GM12872 (cell line): ENCODE data around the gene KIAA0930.

ENCODE experiments used
- TF ChIP-seq, protein P1 (sequence below): IDR thresholded peaks from 3 replicates; pipeline ENCODE4 v1.5.1; 2011; ENCODE audit warnings: low read depth, mild to moderate bottlenecking, low read length, moderate library complexity; ENCODE audit not compliant: insufficient read depth

Gene KIAA0930

DNA sequence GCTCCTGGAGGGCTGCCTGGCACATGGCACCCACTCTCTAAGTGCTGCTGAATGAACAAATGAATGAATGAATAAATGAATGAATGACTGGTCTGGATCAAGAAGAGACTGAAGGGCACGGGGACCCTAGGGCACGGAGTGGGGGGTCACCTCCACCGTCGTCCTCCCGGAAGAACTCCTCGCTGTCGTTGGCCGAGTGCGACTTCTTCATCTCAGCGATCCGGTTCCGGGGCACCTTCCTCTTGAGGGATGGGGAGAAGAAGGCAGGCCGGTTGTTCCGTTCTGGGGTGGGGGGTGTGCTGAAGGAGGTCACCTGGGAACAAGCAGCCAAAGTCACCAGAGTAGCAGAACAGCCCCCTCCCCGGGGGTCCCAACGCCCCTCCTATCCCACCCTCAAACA lies 41.0 kb downstream of the KIAA0930 start:
- TF ChIP-seq, protein P1, sequence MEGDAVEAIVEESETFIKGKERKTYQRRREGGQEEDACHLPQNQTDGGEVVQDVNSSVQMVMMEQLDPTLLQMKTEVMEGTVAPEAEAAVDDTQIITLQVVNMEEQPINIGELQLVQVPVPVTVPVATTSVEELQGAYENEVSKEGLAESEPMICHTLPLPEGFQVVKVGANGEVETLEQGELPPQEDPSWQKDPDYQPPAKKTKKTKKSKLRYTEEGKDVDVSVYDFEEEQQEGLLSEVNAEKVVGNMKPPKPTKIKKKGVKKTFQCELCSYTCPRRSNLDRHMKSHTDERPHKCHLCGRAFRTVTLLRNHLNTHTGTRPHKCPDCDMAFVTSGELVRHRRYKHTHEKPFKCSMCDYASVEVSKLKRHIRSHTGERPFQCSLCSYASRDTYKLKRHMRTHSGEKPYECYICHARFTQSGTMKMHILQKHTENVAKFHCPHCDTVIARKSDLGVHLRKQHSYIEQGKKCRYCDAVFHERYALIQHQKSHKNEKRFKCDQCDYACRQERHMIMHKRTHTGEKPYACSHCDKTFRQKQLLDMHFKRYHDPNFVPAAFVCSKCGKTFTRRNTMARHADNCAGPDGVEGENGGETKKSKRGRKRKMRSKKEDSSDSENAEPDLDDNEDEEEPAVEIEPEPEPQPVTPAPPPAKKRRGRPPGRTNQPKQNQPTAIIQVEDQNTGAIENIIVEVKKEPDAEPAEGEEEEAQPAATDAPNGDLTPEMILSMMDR = no peak

DNA sequence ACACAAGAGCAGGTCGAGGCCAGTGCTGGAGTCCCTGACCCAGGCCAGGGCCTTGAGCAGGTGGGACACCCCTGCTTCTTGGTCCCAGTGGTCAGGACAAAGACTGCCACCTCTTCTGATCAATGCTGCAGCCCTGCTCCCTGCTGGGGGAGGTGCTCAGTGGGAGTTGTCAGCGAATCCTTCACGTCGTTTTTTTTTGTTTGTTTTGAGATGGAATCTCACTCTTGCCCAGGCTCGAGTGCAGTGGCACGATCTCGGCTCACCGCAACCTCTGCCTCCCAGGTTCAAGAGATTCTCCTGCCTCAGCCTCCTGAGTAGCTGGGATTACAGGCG lies 42.3 kb downstream of the KIAA0930 start:
- TF ChIP-seq, protein P1 = no peak

DNA sequence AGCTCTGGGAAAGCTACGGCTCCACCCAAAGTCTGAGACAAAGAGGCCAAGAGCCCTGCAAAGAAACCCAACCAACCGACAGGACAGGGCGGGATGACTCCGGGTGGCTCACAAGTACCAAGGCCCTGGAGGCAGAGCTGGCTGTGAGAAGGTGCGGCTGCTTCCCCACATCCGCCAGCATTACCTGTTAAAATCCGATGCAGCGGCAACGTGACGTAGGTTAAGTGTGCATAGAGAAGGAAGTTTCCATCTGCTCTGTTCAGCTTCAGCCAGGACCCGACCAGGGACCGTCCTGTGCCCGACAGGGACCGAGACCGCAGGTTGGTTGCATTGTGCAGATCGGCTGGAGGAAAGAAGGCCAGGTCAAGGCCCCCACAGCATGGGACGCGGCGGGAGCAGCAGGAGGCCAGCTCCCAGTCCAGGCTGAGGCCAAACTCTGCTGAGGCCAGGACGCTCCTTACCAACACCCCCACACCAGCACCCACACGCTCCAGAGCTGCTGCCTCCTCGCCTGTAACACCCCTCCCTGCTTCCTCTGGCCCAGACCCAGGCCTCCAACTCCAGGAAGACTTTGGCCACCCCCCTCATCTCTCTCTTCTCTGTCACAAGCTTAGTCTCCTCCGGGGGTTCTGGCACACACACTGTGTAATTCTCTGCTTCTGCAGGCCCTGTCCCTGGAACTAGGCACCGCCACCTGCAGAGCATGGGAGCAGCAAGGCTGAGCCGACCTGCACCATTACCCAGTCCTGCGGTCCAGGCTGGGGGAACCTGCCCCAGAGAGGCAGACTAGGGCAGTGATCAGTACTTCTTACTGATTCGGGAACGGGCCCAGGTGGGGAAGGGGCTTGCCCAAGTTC lies 42.9 kb downstream of the KIAA0930 start:
- TF ChIP-seq, protein P1 = no peak

DNA sequence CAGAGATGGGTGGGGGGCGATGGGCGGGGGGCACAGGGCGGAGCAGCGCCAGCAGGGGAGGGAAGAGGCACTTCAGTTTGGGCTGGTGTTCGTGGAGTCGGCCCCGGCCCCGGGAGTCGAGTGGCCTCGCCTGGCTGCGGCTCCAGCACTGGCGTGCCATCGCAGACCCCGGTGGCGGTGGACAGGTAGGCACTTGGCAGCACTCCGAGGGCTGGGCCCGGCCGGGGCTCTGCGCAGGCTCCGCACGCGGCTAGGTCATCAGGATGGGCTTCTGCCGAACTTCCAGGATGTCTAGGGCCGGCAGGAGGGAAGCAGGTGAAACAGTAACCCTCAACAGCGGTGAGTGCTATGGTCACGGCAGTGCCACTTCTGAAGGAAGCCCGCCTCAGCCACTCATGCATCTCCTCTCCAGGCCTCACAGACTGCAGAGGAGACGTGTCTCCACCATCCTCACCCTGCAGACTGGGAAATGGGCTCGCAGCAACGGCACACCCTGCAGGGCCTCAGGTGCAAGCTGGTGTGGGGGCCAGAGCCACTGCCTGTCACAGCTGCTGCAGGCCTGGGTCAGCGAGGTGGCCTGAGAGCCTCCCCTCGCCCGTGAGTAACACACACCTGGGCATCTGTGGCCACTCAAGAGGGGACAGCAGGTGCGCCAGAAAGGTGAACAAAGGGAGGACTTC lies 43.6 kb downstream of the KIAA0930 start:
- TF ChIP-seq, protein P1 = no peak

DNA sequence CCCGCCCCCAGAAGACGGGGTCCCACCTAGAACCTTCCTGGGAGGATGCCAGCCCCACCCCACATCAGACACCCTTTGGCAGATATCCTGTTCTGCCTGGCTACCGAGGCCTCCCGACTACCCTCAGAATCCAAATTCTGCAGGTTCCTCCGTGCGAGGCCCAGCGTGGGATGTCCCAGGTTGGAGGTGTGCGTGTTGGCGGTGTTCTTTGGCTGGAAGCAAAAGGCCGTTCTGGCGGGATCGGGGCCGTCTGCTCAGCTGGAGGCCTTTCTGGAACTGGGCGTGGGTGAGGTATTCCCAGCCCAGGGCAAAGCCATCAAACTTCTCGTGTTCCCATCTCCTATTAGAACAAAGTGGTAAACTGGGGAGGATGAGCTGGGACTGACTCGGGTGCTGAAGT lies 44.4 kb downstream of the KIAA0930 start:
- TF ChIP-seq, protein P1 = no peak

DNA sequence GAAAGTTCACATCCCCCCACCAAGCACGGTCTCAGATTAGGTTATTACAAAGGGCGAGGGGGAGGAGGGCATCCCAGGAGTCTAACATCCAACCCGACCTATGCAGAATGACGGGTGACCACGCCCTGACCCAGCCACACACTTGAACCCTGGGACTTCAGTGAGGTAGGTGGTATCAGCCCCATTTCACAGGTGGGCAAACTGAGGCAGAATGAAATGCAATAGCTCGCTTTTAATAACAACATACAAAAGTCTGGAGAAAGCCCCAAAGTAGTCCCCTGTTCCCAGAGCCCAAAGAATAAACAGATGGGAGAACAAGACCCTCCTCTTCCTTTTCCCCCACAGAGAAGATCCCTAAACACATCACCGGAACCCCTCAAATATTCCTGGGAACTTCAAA lies 45.1 kb downstream of the KIAA0930 start:
- TF ChIP-seq, protein P1 = no peak

DNA sequence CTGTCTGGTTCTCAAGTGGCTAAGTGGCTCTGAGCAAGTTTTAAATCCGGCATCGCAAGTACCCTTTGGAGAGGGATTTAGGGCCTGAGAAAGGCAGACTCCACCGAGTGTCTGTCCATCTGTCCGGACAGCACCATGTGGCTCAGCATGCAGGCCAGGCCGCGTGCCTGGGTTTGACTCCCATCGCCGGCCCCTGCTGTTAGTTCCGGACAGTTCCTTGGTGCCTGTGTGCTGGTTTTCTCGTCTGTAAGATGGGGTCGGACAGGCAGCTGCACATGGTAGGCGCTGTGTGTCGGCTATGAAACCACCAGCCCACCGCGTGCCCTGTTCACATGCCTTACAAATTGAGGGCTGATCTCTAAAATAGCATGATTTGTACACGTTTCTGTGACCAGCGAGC lies 46.0 kb downstream of the KIAA0930 start:
- TF ChIP-seq, protein P1 = no peak
